ENCODE data around the gene SHISA8. TPM values are rescaled to one million over a fixed set of nuclear protein-coding genes. Genes with fewer than 3 reads are reported as not detected.
"Not testable (repeated sequence)": the region's sequence is repeated elsewhere in the genome, so short reads cannot be mapped to it uniquely, and the experiment has no call there.

Gene SHISA8
- total RNA-seq, 6 experiments from 2014 or later: not detected

DNA sequence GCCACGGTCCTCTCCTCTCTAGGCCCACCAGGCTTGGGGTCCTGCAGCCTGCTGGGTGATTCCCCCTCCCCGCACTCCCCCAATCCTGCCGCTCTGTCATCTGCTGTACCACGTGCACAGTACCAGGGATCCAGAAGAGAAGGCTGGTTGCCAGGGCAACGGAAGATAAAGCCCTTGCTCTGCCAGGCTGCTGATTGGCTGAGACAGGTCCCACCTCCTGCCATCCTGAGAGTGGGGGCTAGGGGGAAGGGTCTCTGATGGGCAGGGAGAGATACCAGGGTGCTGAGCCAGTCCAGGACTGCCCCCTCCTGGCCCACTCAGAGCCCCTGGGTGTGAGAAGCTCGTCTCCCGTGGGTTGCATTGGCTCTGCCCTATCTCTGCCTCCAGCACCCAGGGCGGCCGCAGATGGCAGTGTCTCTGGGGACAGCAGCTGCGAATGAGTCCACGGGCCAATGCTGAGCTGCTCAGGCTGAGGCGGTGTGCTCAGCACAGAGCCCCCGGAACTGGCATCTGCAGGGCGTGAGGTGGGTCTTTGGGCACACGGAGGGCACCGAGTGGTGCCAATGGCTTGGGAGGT is 37.1 kb upstream of the SHISA8 start, which contains the start of gene SMIM45:
Gene SMIM45 (plus strand): TSS at position 253 of the 577 bp plus-strand sequence.
- no peak within 1 kb of the TSS for H3K4me3 Mint-ChIP-seq
- H3K36me3 Mint-ChIP-seq (ENCODE audit: low read depth): no peaks in the 10 kb centered on the region
- TF ChIP-seq, protein P1, sequence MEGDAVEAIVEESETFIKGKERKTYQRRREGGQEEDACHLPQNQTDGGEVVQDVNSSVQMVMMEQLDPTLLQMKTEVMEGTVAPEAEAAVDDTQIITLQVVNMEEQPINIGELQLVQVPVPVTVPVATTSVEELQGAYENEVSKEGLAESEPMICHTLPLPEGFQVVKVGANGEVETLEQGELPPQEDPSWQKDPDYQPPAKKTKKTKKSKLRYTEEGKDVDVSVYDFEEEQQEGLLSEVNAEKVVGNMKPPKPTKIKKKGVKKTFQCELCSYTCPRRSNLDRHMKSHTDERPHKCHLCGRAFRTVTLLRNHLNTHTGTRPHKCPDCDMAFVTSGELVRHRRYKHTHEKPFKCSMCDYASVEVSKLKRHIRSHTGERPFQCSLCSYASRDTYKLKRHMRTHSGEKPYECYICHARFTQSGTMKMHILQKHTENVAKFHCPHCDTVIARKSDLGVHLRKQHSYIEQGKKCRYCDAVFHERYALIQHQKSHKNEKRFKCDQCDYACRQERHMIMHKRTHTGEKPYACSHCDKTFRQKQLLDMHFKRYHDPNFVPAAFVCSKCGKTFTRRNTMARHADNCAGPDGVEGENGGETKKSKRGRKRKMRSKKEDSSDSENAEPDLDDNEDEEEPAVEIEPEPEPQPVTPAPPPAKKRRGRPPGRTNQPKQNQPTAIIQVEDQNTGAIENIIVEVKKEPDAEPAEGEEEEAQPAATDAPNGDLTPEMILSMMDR (IDR thresholded peaks at IDR 0.05): peak; percentile 24; the same call in 1 of the 2 replicates
- no peak for DNase-seq
- no peak within 1 kb of the TSS for H3K27ac Mint-ChIP-seq
- H3K9me3 Mint-ChIP-seq: no peaks in the 10 kb centered on the region
- H3K27me3 Mint-ChIP-seq (ENCODE audit: insufficient read depth): peaks cover 2% of the 10 kb centered on the region
- H3K4me1 Mint-ChIP-seq (ENCODE audit: low read depth): no peaks in the 10 kb centered on the region

DNA sequence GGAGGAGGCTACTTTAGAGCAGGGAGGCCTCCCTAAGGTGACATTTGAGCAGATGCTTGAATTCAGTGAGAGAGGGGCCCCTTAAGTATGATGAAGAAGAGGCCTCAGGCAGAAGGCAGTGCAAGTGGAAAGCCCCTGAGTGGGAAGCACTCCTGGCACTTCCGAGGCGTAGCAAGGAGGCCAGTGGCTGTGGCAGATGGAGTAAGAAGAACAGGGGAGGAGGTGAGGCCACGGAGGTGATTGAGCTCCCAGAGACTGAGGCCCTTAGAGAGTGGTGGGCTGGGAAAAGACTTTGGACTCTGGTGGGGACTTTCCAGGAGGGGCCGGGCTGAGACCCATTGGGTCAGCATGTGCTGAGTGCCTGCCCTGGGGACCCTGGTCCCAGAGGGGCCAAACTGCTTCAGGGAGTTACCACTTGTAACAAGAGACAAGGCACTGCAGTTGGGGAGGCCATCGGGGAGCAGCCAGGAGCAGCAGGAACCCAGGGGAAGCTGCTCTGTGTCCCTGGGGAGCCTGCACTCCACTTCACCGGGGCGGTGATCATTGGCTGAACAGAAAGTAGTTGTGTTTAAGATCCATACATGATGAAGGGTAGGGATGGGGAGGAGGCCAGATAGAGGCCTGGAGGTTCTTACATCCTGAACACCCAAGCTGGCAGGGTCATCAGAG is 34.6 kb upstream of the SHISA8 start:
- Mint-ChIP-seq H3K4me1 (ENCODE audit: low read depth) (peaks cover 17% of the 10 kb centered on the region), H3K27me3 (ENCODE audit: insufficient read depth) (peaks cover 2% of the 10 kb centered on the region), H3K27ac (no peak overlapping the region), H3K9me3 (no peaks in the 10 kb centered on the region), H3K4me3 (no peak overlapping the region), H3K36me3 (ENCODE audit: low read depth) (peaks cover 4% of the 10 kb centered on the region; the same call in 1 of the 2 replicates)
- TF ChIP-seq, protein P1 (IDR thresholded peaks at IDR 0.05): no peak
- DNase-seq: no peak

DNA sequence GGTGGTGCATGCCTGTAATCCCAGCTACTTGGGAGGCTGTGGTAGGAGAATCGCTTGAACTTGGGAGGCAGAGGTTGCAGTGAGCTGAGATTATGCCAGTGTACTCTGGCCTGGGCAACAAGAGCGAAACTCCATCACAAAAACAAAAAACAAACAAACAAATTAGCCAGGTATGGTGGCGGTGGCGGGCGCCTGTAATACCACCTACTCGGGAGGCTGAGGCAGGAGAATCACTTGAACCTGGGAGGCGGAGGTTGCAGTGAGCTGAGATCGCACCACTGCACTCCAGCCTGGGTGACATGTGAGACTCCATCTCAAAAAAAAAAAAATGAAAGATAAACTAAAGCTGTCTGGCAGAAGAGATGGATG is 34.0 kb upstream of the SHISA8 start:
- not testable (repeated sequence) for H3K27me3 Mint-ChIP-seq (ENCODE audit: insufficient read depth); H3K4me3 Mint-ChIP-seq; H3K9me3 Mint-ChIP-seq; H3K27ac Mint-ChIP-seq; DNase-seq; H3K36me3 Mint-ChIP-seq (ENCODE audit: low read depth)
- H3K4me1 Mint-ChIP-seq (ENCODE audit: low read depth): peaks cover 20% of the 10 kb centered on the region

DNA sequence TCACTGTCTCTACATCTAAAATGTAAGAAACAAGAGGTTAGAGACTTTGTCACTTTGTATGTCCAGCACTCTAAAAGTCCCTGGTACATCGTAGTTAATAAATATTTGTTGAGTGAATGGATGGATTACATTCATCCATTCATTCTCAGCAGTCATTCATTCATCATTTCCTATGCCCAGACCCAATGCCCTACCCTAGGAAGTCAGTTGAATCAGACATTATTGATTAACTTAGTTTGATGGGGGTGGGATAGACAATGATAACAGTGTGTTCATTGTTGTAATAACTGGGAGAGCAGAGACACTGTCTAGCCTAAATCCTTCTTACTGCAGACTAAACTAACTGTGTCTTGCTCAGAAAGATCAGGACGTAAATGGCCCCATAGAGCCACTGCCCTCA is 33.3 kb upstream of the SHISA8 start:
- peaks cover 28% of the 10 kb centered on the region for H3K4me1 Mint-ChIP-seq (ENCODE audit: low read depth)
- H3K27me3 Mint-ChIP-seq (ENCODE audit: insufficient read depth): peaks cover 2% of the 10 kb centered on the region
- H3K4me3 Mint-ChIP-seq: no peak overlapping the region
- H3K36me3 Mint-ChIP-seq (ENCODE audit: low read depth): peaks cover 9% of the 10 kb centered on the region; the same call in 1 of the 2 replicates
- TF ChIP-seq, protein P1 (IDR thresholded peaks at IDR 0.05): no peak
- H3K9me3 Mint-ChIP-seq: no peaks in the 10 kb centered on the region
- DNase-seq: no peak
- H3K27ac Mint-ChIP-seq: no peak overlapping the region

DNA sequence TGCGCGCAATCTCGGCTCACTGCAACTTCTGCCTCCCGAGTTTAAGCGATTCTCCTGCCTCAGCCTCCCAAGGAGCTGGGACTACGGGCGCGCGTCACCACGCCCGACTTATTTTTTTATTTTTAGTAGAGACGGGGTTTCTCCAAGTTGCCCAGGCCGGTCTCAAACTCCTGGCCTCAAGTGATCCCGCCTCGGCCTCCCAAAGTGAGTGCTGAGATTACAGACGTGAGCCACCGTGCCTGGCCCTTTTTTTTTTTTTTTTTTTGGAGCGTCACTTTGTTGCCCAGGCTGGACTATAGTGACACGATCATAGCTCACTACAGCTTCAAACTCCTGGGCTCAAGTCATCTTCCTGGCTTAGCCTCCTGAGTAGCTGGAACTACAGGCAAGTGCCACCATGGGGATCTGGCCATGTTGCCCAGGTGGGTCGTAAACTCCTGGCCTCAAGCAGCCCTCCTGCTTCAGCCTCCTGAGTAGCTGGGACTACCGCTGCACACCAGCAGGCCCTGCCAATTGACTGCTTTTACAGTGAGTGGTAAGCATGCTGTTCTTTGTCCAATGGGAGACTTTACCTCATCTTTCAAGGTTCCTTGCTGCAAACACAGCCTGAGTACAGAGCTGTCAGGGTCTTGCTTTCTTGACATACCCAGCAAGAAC is 32.7 kb upstream of the SHISA8 start:
- Mint-ChIP-seq H3K4me3 (peak overlapping the region; percentile 94), H3K9me3 (no peaks in the 10 kb centered on the region), H3K36me3 (ENCODE audit: low read depth) (peaks cover 9% of the 10 kb centered on the region; the same call in 1 of the 2 replicates), H3K4me1 (ENCODE audit: low read depth) (peaks cover 29% of the 10 kb centered on the region), H3K27me3 (ENCODE audit: insufficient read depth) (peaks cover 2% of the 10 kb centered on the region), H3K27ac (peak overlapping the region; percentile 88; the same call in 1 of the 2 replicates)
- no peak for DNase-seq
- TF ChIP-seq, protein P1 (IDR thresholded peaks at IDR 0.05): no peak
